Stimulated activated CD4-positive, alpha-beta T cell treated with anti-CD3 and anti-CD28 coated beads, TNF-alpha, amount 100 ng/mL, for 48 hours (primary cell): ENCODE results near the gene SRSF7.
"Not testable (repeated sequence)": the region's sequence is repeated elsewhere in the genome, so short reads cannot be mapped to it uniquely, and the experiment has no call there.

Source experiments
- DNase-seq, 3 donors: peaks; one replicate each; pipeline ENCODE4 v3.0.0-alpha.2; 2020; ENCODE audit warnings: low read depth in 3 of 3

The SRSF7 gene

GRCh38 chr2:38750891-38751595, at the start of gene SRSF7:
TSS of gene SRSF7 (minus strand) at chr2:38751361. CDS start at chr2:38751256, 105 bp downstream.
- DNase-seq: peak; percentile 94 to 96 (median 94)

GRCh38 chr2:38797953-38798352, 46.8 kb upstream of the SRSF7 start:
- DNase-seq: no peak

GRCh38 chr2:38797250-38797676, 46.1 kb upstream of the SRSF7 start:
- DNase-seq: no peak

GRCh38 chr2:38795016-38795415, 43.9 kb upstream of the SRSF7 start:
- DNase-seq: not testable (repeated sequence)

GRCh38 chr2:38794235-38794946, 43.2 kb upstream of the SRSF7 start:
- DNase-seq: no peak

- DNase-seq: no peak
These were observed 42.4 kb upstream of the SRSF7 start for GRCh38 chr2:38793511-38793910.

- no peak for DNase-seq
These were observed 41.6 kb upstream of the SRSF7 start for GRCh38 chr2:38792751-38793150.

GRCh38 chr2:38792321-38792720, 41.2 kb upstream of the SRSF7 start:
- DNase-seq: not testable (repeated sequence)

GRCh38 chr2:38791744-38792143, 40.6 kb upstream of the SRSF7 start:
- DNase-seq: no peak

- DNase-seq: no peak
These were observed 38.5 kb upstream of the SRSF7 start for GRCh38 chr2:38789691-38790090.

- no peak for DNase-seq
These were observed 37.1 kb upstream of the SRSF7 start for GRCh38 chr2:38788306-38788705.

- DNase-seq: no peak
These were observed 32.4 kb upstream of the SRSF7 start for GRCh38 chr2:38783586-38783985.

GRCh38 chr2:38778687-38779082, 27.5 kb upstream of the SRSF7 start:
- DNase-seq: no peak

- no peak for DNase-seq
These were observed 25.4 kb upstream of the SRSF7 start for GRCh38 chr2:38776531-38776930.

- DNase-seq: no peak
These were observed 24.7 kb upstream of the SRSF7 start for GRCh38 chr2:38775921-38776225.

- no peak for DNase-seq
These were observed 24.1 kb upstream of the SRSF7 start for GRCh38 chr2:38775097-38775920.

- DNase-seq: no peak
These were observed 20.5 kb upstream of the SRSF7 start for GRCh38 chr2:38771632-38772031.

GRCh38 chr2:38765551-38765950, 14.4 kb upstream of the SRSF7 start:
- DNase-seq: no peak

- no peak for DNase-seq
These were observed 14.0 kb upstream of the SRSF7 start for GRCh38 chr2:38765149-38765548.

GRCh38 chr2:38763728-38764127, 12.6 kb upstream of the SRSF7 start:
- DNase-seq: no peak

GRCh38 chr2:38763228-38763627, 12.1 kb upstream of the SRSF7 start:
- no peak for DNase-seq

- DNase-seq: not testable (repeated sequence)
These were observed 4.7 kb upstream of the SRSF7 start for GRCh38 chr2:38755891-38756290.

GRCh38 chr2:38754506-38754905, 3.3 kb upstream of the SRSF7 start:
- DNase-seq: no peak
